ENCODE data around the gene GPR78.

The GPR78 gene

DNA sequence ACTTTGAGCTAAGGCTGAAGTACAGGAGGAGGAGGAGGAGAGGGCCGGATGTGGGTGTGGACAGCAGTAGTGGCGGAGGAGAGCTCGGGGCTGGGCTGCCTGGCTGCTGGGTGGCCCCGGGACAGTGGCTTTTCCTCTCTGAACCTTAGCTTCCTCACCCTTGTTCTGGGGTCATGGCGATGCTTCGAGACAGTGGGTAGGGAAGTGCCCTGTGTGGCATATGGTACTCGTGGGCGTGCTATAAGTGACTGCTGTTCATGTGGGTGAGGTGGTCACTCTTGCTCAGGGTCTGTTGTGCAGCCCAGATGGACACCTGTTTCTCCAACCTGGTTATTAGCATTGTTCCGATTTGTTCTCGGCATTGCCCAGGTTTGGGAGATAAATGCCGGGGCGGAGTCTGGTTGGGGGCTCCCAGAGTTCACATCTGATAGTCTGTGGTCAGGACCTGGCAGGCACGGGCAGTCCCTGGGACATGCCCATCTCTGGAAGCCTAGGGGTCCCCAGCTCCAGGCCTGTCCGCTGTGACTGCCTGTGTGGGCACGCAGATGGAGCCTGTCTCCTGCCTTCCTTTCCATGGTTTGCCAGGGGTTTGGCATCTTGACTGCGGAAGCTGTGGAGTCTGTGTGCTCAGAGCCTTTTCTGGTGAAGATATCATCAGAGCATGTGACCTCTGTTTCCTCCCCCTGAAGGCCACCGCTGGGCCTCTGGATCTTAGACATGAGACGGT lies 7.4 kb downstream of the GPR78 start:
- DNase-seq: no peak

DNA sequence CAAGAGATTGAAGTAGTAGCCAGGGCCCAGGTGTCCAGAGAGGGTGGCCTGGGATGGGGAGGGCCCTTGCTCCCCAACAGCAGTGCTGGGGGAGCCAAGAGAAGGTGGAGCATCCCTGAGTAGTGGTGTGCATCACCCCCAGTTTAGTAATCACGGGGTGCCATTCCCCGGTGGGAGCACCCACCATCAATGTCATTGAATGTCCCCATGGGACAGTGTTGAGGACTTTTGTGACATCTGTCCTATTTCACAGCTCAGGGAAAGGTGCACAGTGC lies 7.9 kb downstream of the GPR78 start:
- no peak for DNase-seq

DNA sequence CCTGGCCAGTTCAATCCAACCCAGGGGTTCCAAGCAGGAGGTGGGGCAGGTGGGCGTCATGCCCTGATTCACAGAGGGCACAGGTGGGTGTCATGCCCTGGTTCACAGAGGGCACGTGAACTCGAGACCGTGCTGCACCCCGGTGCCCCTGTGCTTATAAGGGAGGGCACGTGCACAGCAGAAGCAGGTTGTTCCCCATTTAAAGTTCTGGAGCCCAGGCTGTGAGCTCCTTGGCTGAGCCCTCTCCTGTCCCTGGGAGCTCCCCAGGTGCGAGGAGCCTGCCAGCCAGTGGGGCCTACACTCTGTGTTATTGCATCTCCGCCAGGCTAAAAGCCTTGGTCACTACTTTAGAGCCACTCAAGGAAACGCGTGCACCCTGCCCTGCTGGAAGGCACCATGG lies 9.1 kb downstream of the GPR78 start:
- no peak for DNase-seq

DNA sequence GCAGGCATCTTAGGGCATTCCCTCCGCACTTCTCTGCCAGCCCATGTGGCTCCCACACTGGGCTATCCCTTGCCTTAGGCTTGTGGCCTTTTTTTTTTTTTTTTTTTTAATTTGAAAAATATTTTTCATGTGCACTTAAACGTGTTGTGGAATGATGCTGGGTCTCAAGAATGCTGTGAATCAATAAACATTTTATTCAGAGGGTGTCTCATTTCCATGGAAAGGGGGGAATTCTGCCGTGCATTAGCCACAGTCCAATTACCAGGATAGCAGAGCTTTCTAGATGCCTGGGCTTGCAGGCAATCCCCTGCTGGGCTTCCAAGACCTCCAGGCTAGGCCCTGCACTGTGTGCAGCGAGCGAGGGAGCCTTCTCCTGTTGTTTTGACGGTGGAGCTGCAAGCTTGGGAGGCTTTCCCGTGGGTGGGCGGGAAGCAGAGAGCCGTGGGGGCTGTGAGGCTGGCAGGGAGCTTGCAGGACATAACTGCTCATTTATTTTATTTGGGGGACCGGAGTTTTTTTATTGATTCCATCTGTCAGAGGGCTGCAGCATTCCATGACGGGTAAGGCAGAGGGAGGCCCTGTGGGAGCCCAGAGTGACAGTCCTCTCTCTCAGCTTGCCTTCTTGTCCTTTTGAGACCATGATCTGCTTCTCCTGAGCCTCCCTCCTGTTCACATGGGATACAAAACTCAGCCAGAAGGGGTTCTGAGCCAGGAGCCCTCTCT lies 9.8 kb downstream of the GPR78 start:
- DNase-seq: peak; percentile 65

DNA sequence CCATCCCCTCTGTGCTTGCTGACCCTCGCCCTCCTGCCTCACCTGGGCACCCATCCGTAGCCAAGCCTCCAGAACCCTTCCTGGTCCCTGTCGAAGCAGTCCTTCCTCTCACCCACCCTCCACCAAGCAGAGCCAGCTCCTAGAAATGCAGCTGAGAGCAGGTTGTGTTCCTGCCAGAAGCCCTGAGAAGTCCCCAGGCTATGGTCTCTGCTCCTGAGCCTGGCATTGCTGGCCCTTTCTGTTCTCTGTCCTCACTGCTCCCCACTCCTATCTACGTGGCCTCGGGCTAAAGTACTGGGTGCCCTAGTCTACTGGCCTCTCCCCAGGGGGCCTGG lies 10.3 kb downstream of the GPR78 start:
- DNase-seq: no peak

DNA sequence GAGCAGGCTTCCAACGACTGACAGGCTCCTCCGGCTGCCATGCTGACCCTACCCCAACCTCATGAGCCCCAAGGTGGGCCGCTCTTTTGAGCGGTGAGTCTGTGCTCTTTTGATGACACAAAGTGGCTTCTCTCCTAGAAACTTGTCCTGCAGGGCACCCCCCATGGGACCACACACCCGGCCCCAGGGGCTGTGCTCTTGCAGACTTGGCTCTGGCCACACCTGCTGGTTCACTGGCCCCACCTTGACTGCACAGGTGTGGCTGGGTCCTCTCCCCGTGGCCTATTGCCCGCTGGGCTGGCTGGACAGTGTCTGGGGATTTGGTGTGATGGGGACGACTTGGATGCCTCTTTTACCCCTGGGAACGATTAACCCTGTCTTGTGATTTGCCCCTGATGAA lies 10.9 kb downstream of the GPR78 start:
- DNase-seq: no peak

DNA sequence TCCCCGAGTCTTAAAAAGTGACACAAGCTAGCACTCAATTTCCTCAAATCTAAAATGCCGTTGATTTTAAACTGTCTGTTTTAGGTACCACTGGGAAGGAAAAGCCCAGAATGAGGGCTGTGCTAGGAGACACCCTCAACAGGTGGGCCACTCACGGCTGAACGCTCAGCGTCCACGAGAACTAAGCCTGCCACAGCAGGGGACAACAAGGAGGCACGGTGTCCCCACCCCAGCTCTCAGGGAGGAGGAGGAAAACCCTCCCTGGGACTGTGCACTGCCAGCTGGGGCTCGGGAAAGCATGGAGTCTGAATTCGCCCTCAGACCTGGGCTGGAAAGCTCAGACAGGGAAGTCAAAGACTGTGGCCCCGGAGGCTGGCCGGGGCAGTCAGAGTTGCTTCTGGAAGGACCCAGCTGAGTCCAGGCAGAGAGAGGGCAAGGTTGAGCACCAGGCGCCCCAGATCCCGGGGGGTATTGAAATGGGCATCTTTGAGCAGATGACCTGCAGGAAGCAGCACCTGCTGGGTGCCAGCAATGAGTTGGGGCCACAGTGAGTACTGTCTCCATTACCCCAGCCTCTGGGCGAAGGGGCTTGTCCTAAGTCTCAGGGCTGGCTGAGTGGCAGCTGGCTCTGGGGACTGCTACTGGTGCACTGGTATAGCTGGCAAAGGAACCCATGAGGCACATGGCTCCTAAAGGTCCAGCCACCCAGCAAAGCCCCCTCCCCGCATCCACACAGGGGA lies 11.6 kb downstream of the GPR78 start:
- no peak for DNase-seq

DNA sequence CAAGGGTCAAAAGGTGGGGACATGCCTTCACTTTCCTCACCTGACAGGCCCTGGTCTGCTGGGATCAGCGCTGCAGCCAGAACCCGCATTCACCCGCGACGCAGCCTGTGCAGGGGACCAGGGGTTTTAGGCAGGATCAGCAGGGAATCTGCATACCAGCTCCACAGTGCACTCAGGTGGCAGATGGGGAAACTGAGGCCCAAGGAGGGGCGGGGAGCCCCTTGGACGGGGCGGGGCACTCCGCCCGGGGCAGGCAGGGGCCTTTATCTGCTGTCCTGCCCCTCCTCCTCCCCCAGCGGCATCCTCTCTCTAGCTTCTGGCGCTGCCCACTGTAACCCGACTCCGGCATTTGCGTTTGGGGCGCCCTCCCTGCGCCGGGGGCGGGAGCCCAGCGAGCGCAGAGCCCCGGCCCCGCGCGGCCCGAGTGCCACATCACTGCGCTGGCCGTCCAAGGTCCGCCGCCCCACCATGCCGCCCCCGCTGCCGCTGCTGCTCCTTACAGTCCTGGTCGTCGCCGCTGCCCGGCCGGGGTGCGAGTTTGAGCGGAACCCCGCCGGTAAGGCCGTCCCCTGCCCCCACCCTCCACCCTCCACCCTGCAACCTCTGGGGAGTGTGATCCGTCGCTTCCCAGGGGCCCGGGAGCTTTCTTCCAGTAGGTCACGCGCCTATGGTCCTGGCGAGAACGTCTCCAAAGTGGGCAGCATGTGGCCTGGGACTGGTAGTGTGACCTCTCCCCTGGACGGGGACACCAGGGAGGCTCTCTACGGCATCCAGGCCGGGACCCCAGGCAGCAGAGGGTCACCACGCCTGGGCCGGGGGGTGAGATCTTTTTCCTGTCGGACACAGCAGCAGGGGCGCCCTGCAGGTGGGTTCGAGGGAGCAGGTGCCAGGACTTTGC lies 12.4 kb downstream of the GPR78 start, which contains the start of gene CPZ:
Gene CPZ (plus strand): TSS at position 400 of the 898 bp plus-strand sequence. CDS start 69 bp downstream, at position 469.
- DNase-seq: no peak

DNA sequence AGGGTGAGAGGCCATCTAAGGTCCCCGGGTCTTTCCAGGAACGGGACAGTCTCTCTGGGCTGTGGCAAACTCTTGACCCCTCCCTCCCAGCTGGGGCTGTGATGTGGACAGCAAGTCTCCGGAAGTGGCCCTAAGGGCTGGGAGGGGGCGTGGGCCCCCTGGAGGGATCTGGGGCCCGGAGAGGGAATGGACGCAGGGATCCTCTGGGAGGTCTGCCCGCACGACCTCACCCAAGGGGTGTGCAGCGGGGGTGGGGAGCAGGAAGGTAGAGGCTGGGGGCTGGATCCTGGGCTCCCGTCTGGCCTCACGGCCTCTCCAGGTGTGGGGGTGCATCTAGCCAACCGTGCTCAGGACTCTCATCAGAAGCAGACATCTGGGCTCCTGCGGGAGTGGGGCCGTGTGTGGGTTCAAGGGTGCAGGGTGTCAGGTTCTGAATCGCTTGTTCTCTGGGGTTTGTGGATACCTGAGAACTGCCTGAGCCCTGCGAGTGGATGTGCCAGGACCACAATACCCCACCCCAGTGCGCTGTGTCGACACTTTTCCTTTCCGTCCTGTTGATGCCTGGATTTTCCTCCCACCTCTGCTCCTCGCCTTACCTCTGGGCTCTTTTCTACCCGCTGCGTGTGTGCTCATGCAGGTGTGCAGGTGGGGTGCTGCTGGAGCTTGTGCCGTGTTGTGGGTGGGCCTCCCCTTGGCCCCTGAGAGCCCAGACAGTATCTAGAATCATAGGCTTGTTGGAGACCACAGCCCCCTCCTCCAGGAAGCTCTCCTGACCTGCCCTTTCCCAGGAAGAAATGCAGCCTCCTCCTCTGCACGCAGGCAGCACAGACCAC lies 13.3 kb downstream of the GPR78 start:
- DNase-seq: no peak

DNA sequence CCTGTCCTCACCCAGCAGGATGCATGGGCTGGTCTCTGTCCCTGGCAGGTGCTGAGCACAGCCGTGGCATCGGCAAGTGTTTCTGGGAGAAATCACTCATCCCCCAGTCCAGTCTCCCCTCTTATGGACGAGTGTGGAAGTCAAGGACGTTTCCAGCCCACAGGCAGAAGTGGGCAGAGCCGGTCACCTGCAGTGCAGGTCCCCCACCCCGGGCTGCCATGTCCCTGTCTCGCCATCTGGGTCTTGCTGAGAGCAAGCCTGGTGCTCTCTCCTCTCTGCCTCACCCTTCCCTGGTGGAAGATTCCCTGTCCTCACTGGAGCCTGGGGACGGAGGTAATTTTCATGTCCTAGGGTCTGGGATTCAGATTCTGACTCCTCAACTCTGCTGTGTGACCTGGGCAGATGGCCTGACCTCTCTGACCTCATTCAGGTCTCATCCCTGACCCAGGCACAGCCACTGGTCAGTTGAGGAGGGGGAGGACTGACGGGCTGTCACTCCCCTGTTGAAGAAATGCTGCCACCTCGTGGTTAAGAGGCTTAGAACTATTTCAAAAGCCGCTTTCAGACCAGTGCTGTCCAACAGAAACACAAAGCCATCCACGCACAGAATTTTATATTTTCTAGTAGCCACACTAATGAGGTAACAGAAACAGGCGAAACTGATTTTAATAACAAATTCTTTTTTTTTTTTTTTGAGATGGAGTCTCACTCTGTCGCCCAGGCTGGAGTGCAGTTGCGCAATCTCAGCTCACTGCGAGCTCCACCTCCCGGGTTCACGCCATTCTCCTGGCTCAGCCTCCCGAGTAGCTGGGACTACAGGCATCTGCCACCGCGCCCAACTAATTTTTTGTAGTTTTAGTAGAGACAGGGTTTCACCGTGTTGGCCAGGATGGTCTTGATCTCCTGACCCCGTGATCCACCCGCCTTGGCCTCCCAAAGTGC lies 14.2 kb downstream of the GPR78 start:
- DNase-seq: peak; percentile 80

DNA sequence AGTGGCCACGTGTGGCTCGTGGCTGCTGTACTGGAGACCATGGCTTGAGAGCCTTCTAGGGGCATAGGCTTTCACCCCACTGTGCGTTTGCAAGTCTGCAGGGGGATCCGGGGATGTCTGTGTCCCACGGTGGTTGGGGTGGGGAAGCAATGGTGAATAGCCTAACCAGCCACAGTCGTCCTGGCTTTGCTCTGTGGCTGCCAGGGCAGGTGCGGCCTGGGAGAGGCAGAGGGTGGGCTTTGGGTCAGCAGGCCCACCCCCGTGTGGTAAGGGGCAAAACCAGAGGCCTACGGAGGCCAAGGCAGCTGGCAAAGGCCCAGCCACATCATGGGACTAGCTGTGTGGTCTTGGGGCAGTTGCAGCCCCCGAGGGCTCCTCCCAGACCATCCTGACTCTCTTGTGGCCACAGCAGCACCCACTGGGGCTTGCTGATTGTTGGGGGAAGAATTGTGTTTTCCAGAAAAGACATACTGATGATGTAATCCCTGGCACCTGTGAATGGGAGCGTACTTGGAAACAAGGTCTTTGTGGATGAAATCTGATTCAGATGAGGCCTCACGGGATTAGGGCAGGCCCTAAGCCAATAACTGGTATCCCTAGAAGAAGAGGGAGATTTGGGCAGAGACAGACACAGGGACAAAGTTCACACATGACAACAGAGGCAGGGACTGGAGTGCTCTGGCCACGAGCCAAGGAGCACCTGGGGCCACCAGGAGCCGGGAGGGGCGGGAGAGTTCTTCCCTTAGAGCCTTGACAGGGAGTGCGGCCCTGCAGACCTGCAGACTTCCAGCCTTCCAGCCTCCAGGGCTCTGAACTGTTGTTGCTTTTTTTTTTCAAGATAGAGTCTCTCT lies 15.3 kb downstream of the GPR78 start:
- no peak for DNase-seq

DNA sequence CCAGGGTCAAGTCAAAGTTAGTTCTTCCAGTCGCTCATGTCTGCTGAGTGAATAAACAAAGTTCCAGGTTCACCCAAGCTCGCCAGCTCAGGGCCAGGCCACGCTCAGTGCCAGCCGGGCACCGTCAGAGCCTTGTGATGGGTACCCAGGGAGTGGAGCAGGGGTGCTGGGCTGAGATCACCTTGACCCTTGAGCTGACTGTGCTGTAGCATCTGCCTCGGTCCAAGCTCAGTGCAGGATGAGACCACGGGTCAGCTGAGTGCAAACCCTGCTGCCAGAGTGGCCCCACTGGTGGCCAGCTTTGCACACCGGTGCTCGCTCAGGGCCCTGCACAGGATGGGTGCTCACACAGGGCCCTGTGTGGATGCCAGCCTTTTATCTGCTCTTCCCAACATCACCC lies 16.7 kb downstream of the GPR78 start:
- no peak for DNase-seq

DNA sequence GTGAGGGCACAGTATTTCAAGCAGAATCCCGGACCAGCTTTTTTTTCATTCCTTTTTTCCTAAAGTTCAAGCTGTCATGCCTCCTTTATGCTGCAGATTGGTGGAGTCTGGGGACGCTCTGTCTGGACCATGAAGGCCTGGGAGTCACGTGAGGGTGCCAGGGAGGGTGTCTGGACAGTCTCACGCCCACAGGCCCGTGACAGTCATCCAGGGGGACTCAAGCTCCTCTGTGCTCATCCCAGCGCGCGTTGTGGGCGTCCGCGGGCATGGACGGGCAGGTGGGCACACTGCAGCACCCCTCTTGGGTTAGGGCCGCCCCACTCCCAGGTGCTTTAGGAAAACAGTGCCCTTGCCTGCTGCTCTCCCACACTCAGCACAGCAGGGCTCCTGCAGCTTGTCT lies 17.1 kb downstream of the GPR78 start:
- no peak for DNase-seq

DNA sequence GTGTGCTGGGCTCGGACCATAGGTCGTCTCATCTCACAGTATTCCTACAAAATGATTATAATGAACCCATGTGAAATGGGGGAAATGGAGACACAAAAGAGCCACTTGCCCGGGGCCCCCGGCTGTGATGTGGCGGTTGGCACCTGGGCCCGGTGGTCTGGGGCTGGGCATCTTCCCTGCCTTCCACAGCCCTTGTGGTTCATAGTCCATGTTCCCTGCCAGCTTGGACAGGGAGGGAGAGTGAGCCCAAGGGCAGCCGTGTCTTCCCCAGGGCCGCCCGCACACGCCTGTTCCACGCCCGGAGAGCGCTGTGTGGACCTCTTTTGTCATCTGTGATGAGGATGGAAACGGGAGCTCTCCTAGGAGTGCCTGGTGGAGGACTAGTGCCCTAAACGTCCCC lies 17.6 kb downstream of the GPR78 start:
- DNase-seq: no peak

DNA sequence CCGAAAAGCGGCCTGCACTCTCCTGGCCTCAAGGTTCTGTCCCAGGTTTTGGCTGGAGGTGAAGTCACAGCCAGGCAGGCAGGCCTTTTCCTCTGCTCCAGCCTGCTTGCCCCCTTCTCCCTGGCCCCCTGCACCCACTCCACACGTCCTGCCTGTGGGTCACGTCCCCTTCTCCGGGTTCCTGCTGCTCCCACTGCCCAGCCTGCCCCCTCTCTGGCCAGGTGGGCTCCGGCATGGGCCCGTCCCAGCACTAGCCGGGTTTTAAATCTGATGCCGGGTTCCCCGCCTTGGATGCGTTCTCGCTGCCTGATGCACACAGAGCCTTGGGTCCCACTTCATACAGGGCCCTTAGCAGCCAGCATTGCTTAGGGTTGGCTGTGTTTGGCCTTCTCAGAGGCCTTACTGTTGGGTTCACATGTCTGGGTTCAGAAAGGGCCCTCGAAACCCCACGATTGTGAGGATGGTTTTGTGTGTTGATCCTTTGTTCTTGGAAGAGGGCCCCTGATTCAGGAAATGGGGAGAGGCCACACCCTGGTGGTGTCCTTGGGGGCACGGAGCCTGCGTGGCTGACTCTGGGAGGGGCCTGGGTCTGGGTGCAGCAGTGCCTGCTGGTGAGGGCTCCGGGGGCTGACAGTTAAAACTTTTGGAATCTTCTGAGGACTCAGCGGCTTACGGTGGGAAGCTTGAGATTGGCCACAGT lies 18.3 kb downstream of the GPR78 start:
- no peak for DNase-seq

DNA sequence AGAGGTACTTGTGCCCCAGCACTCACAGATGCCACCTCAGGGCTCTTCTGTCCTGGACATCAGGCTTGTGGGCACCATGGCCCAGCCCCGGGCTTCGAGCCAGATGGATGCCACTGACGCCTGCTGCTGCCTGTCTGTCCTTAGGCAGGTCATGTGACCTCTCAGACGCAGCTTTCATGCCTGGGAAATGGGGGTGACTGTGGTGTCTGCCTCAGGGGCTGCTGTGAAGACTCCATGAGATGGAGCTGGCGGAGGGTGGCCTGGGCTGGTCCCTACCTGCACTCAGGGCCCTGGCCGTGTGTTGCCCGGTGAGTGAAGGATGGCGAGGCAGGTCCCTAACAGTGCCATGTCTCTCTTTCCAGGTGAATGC lies 18.9 kb downstream of the GPR78 start:
- DNase-seq: no peak

DNA sequence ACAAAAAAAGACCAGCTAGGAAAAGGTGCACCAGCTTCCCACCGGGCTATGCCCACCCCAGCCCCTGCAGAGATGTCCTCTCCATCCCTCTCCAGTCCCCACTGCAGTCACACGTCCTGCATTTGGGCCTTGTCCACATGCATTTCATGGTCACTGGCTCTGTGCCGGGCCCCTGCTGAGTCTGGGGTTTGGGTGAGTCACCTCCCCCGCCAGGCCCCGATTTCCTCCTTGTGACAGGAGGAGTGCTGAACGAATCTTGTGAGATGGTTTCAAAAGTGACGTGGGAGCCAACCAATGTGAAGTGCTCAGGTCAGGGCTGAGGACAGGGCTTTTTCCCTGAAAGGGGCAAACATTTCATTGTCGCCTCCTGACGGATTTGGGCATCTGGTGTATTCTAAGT lies 19.5 kb downstream of the GPR78 start:
- no peak for DNase-seq

DNA sequence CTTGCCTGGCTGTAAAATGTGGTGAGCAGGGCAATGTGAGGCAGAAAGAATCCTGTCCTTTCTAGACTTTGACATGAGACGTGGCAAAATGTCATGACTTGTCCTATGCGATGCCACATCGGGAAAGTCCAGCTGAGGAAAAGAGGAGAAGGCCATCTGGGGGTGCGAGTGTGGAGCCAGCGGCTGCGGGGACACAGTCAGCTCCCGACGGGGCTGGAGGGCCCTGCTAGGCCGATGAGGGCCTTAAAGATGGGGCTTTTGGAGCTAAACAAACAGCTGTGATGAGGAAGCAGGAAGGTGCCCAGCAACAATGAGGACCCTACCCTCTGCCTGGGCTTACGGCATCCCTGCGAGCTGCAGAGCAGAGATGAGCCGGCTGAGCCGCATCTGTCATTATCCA lies 20.1 kb downstream of the GPR78 start:
- no peak for DNase-seq

DNA sequence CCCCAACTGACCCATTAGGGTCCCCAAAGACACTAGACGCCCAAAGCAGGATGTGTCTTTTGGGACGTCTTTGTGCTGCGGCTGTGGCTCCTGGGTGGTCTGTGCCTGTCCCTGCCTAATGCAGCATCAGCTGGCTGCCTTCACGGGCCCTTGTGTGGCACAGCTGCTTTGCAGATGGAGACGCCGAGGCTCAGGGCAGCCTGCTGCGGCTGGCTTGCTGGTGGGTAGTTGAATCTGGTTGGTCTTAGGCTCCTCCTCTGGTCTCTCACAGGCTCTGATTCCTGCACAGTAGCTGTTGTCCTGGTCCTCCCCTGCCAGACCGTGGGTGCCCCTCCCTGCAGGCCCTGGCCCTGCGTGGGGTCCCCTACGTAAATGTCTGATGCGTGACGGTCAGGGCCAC lies 20.5 kb downstream of the GPR78 start:
- peak; percentile 78 for DNase-seq

DNA sequence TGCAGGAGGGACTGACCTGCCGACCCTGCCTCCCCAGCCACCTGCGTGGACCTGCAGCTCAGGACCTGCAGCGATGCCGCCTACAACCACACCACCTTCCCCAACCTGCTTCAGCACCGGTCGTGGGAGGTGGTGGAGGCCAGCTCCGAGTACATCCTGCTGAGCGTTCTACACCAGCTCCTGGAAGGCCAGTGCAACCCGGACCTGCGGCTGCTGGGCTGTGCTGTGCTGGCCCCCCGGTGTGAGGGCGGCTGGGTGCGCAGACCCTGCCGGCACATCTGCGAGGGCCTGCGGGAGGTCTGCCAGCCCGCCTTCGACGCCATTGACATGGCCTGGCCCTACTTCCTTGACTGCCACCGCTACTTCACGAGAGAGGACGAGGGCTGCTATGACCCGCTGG lies 20.9 kb downstream of the GPR78 start:
- DNase-seq: no peak
